HG03135 (cell line): ENCODE results near the gene FBXO33.

ENCODE experiments used
- ATAC-seq: cut with Tn5 transposase; IDR thresholded peaks from one replicate; pipeline ENCODE4 v1.9.1; 2021; ENCODE audit warnings: mild to moderate bottlenecking, moderate library complexity; ENCODE audit not compliant: unreplicated experiment

The FBXO33 gene

GRCh38 chr14:39431416-39432178 is 636 bp downstream of the FBXO33 start:
- ATAC-seq, result peak; percentile 23

GRCh38 chr14:39430762-39431415 is 1.3 kb downstream of the FBXO33 start:
- ATAC-seq, result peak; percentile 0

- ATAC-seq, result no peak
Measured at GRCh38 chr14:39428118-39428517, 4.1 kb downstream of the FBXO33 start.

- no peak for ATAC-seq
Measured at GRCh38 chr14:39426605-39427004, 5.6 kb downstream of the FBXO33 start.

GRCh38 chr14:39425947-39426346 is 6.3 kb downstream of the FBXO33 start:
- no peak for ATAC-seq

GRCh38 chr14:39423793-39424192 is 8.4 kb downstream of the FBXO33 start:
- ATAC-seq, result no peak

GRCh38 chr14:39422243-39422642 is 10.0 kb downstream of the FBXO33 start:
- ATAC-seq, result no peak

GRCh38 chr14:39419272-39419671 is 13.0 kb downstream of the FBXO33 start:
- ATAC-seq, result no peak

GRCh38 chr14:39417014-39417413 is 15.2 kb downstream of the FBXO33 start:
- ATAC-seq, result no peak

GRCh38 chr14:39416072-39416471 is 16.2 kb downstream of the FBXO33 start:
- ATAC-seq, result no peak

- no peak for ATAC-seq
Measured at GRCh38 chr14:39406560-39406959, 25.7 kb downstream of the FBXO33 start.

GRCh38 chr14:39398382-39398781 is 33.9 kb downstream of the FBXO33 start:
- no peak for ATAC-seq

- no peak for ATAC-seq
Measured at GRCh38 chr14:39396448-39396847, 35.8 kb downstream of the FBXO33 start.

- no peak for ATAC-seq
Measured at GRCh38 chr14:39395555-39396254, 36.5 kb downstream of the FBXO33 start.

- no peak for ATAC-seq
Measured at GRCh38 chr14:39393289-39393688, 38.9 kb downstream of the FBXO33 start.

GRCh38 chr14:39384177-39384576 is 48.1 kb downstream of the FBXO33 start:
- ATAC-seq, result no peak

- ATAC-seq, result no peak
Measured at GRCh38 chr14:39383741-39384140, 48.5 kb downstream of the FBXO33 start.

GRCh38 chr14:39383026-39383660 is 49.1 kb downstream of the FBXO33 start:
- peak; percentile 76 for ATAC-seq

GRCh38 chr14:39382463-39382862 is 49.8 kb downstream of the FBXO33 start:
- ATAC-seq, result no peak

- ATAC-seq, result no peak
Measured at GRCh38 chr14:39381366-39381765, 50.9 kb downstream of the FBXO33 start.

GRCh38 chr14:39376667-39377403 is 55.4 kb downstream of the FBXO33 start:
- ATAC-seq, result no peak
